GM21515 (cell line): ENCODE results near the gene ZNF618.

Experiments
- ATAC-seq: cut with Tn5 transposase; IDR thresholded peaks from one replicate; pipeline ENCODE4 v1.9.1; 2021; ENCODE audit not compliant: unreplicated experiment

Gene ZNF618

DNA sequence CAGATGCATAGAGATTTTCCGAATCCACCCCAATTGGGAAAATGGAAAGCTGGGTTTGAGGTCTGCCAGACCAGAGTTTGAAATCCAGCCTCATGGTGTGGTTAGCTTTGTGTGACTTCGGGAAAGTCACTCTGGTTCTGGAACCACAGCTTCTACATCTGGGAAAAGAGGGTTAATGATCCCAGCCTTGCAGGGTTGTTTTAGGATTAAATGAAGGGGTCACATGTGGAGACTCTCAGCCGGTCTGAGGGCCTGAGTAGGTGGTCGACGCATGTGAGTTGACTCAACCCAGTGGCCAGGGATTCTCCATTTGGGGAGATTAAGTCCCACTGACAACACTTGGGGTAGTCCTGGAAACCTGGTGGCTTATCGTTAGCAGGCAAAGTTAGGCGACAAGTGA, 6.1 kb downstream of the ZNF618 start:
- no peak for ATAC-seq

GRCh38 chr9:113882636-113883164, 6.6 kb downstream of the ZNF618 start:
- no peak for ATAC-seq

- no peak for ATAC-seq
Measured at GRCh38 chr9:113885183-113886025, 9.3 kb downstream of the ZNF618 start.

- no peak for ATAC-seq
Measured at GRCh38 chr9:113886026-113886369, 9.9 kb downstream of the ZNF618 start.

DNA sequence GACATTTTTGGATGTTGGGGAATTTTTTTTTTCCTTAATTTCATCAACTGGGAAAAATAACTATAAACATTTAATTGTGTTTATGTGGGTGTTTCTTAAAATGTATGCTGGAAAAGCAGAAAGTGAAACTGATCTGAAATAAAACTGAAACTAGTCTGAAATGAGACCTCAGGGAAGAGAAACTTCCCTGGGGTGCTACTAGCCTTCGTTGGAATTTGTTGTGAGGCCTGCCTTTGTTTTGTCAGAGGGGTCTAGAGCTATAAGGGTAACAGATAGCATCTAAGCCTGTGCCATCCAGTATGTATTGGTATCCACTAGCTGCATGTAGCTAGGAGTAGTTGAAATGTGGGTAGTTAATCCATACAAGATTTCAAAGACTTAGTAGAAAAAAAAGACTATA, 10.4 kb downstream of the ZNF618 start:
- no peak for ATAC-seq

GRCh38 chr9:113886933-113887332, 10.8 kb downstream of the ZNF618 start:
- ATAC-seq: no peak

- ATAC-seq: no peak
Measured at GRCh38 chr9:113887436-113887835, 11.3 kb downstream of the ZNF618 start.

GRCh38 chr9:113888336-113888735, 12.2 kb downstream of the ZNF618 start:
- ATAC-seq: no peak

- no peak for ATAC-seq
Measured at GRCh38 chr9:113888976-113889375, 12.9 kb downstream of the ZNF618 start.

- no peak for ATAC-seq
Measured at GRCh38 chr9:113890704-113891103, 14.6 kb downstream of the ZNF618 start.

DNA sequence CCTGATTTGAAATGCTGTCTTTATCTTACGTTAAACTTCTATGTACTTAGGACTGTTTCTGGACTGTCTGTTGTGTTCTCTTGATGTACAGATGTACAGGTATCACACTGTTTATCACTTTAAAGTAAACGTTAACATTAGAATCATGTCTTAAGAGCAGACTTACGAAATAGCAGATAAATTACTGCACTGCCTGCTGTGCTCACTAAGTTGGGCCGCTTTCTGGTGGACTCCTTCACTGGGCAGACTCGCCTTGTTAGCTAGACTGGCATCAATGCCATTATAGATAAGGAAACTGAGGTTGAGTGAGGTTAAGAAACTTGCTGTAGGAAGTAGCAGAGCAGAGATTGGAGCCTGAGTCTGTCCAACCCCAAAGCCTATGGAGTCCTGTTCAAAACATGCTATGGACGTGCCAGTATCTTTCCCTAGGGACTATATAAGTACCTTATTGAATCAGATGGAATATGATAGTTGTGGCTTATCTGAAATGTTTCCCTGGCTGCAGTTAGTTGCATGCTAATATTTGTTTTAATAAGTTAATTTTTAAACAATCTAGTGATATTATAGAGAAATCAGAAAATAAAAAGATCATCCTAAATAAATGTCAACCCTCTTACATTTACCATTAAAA, 16.9 kb downstream of the ZNF618 start:
- no peak for ATAC-seq

DNA sequence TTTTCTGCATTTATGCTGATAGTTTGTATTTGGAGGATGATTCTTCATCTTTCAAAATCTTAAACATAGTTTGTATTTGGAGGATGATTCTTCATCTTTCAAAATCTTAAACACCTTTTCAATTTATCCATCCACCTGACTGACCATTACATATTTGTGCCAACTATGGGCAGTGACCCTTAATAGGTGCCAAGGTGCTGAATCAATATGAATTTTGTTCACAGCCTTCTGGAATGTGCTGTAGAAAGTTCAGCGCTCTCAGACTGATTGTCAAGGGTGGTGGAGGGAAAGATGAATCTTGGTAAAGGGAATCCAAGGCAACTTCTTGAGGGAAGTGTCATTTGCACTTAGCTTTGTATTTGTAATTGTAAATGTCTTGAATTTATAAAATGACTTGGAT, 18.1 kb downstream of the ZNF618 start:
- ATAC-seq: no peak

DNA sequence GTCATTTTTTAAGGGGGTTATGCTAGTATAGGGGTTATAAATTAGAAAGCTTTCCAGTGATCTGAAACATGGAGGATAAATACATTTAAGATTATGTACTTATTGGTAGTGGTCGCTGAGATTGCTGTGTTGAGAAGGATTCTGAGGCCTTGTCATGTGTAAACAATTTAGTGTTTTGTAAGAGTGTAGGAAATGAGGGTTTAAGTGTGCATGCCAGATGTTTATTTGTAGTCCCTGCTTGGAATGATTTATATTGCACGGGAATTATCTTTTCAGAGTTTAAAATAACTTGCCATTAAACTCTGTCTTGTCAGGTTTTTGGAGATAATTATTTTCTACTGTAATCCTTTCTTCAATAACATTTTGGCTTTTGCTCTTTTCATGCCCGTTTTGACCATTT, 19.4 kb downstream of the ZNF618 start:
- no peak for ATAC-seq

- ATAC-seq: no peak
Measured at GRCh38 chr9:113896713-113897112, 20.6 kb downstream of the ZNF618 start.

- no peak for ATAC-seq
Measured at GRCh38 chr9:113898151-113898550, 22.0 kb downstream of the ZNF618 start.

- ATAC-seq: no peak
Measured at GRCh38 chr9:113898596-113898995, 22.5 kb downstream of the ZNF618 start.

DNA sequence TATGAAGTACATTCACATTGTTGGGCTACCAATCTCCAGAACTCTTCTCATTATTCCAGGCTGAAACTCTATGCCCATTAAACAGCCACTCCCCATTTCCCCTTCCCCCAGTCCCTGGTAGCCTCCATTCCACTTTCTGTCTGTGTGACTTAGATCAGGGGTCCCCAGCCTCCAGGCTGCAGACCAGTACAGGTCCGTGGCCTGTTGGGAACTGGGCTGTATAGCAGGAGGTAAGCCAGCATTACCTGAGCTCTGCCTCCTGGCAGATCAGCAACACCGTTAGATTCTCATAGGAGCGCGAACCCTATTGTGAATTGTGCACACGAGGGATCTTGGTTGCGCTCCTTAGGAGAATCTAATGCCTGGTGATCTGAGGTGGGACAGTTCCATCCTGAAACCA, 23.1 kb downstream of the ZNF618 start:
- ATAC-seq: no peak

GRCh38 chr9:113901221-113901688, 25.1 kb downstream of the ZNF618 start:
- no peak for ATAC-seq

GRCh38 chr9:113903514-113904077, 27.5 kb downstream of the ZNF618 start:
- no peak for ATAC-seq

DNA sequence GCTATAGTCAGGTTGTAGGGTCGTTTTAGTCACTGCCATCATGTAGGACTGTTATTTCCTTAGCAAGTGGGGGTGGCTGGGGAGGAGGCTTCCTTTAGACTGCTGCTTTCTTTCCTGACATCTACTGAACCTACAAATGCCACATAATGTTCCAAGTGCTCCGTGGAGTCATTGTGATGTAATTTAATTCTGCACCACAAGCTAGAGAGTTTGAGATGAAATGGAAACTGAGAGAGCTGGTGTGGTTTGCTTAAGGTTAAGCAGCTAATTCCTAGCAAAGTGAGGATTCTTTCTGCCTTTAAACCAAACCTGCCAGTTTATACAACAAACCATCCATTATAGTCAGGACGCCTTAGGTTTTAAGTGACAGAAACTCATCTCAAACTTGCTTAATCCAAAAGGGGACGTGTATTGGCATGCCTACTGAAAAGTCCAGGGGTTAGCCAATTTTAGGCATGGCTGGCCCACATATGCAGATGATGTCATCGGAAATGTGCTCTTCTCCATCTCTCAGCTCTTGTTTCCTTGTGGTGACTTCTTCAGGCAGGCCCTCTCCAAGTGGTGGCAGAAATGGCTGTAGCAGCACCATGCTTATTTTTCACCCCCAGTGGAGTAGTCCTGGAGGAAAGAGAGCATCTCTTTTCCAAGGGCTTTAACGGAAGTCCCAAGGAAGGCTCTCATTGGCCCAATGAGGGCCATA, 30.5 kb downstream of the ZNF618 start:
- no peak for ATAC-seq

DNA sequence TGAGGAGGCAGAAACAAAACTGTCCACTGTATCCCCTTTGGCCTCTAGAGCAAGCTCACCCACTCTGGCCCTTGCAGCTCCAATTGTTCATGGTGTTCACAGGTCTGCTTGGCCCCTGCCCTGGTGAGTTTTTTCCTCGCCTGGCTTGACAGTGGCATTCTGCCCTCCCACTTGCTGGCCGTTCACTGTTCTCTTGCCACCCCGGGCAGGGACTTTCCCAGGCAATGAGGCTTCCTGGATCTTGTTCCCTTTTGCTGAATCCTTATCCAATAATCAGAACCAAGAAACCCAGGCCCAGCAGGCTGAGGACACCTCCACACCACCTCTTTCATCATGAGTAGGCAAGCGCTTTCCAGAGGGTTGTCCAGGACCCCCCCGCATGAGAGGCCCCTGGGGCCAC, 31.2 kb downstream of the ZNF618 start:
- ATAC-seq: no peak
